ENCODE measurements around the gene NCKAP5.
"Not testable (repeated sequence)": the region's sequence is repeated elsewhere in the genome, so short reads cannot be mapped to it uniquely, and the experiment has no call there.

NCKAP5 gene

DNA sequence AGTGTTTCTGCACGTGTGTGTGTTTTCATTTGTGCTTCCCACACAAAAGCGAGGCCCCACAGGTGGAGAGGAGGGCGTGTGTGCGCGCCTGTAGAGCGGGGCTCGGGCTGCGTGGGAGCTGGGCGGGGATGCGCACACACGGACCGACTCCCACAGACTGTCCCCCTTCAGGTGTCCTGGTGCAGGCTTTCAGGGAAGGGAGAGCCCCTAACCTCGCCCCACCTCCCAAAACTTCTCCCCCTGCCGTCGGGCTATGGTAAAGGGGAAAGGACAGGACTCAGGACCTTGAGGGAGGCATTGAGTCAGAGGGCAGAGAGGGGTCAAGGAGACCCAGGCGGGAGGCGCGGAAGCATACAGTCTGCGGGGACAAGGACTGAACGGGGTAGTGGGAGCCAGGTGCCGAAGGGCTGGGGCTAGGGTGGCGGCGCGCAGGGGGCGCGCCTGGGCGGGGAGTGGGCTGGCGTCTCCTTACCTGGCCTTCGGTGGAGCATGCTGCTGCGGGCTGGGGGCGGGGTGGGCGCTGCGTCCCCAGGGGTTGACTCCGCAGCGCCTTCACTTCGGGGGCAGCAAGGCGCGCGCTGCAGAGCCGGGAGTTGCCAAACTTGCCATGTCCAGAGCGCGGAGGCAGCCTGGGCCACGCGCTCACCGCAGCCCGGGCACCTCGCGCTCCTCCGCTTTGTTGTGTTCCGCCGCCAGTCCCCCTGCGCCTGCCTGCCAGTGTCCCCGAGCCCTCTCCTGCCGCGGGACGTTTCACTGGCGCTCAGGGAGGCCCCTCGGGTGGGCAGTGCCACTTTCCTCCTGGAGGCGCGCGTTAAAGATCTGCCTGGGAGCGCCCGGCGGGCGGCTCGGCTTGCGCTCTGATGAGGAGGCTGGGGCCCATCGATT, 302.0 kb downstream of the NCKAP5 start:
- DNase-seq (ENCODE audit: low read depth), result no peak

GRCh38 chr2:133265432-133265949, 302.8 kb downstream of the NCKAP5 start:
- no peak for DNase-seq (ENCODE audit: low read depth)

GRCh38 chr2:133264989-133265401, 303.3 kb downstream of the NCKAP5 start:
- DNase-seq (ENCODE audit: low read depth), result no peak

DNA sequence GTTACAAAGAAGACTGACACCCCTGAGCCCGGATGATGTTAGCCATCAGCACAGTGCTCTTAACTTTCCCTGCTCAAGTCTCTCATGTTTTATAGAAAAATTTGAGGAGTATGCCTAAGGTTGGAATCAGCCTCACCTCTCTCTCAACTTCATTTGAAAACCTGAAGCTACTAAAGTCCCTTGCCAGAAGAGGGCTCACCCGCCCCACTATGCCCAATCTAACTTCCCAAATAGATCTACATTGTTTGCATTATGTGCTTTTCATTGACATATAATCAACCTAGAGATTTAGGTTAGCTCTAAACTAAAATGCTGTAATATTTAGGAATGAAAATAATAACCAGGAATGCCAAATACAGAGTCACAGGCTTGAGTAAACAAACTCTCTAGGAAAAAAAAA, 305.4 kb downstream of the NCKAP5 start:
- no peak for DNase-seq (ENCODE audit: low read depth)

- no peak for DNase-seq (ENCODE audit: low read depth)
These were observed 312.9 kb downstream of the NCKAP5 start for GRCh38 chr2:133255360-133255759.

DNA sequence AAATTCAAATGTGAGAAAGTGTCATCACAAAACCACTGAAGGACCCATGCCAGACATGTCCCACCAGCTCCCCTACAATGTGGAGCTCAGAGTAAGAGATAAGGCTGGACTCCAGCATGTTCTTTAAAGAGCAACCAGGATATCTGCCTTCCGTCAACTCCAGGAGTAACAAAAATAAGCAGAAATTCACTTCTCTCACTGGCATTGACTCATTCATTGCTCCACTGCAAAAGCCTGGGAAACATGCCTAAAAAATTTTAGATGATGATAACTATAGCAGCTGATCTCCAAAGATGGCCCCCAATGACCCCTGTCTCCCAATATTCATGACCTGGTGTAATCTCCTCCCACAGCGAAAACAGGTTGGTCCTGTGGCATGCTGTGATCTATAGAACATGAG, 314.5 kb downstream of the NCKAP5 start:
- no peak for DNase-seq (ENCODE audit: low read depth)

DNA sequence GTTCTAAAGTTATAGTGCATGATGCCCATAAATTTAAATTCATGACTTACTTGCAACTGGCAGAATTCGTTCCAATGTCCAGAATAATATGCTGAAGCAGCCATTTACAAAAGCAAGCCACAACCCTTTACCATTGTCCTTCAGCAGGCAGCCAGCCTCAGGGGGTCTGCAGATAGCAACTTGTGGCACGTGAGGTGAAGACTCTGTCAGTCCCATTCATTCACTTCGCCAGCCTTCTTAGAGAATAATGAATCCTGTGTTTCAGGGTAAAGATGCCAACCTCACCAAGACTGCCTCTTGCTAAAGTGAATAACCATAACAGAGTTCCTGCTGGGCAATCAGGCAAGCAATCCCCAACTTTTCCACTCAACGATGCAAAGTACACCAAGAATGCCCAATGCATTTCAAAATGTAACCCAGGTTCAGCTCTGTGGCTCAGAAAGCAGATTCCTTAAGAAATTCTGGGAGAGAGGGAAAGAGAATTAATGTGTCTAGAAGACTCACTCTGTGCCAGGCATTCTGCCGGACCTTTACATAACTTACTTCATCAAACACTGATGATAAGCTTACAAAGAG, 315.4 kb downstream of the NCKAP5 start:
- DNase-seq (ENCODE audit: low read depth), result no peak

- DNase-seq (ENCODE audit: low read depth), result no peak
These were observed 318.9 kb downstream of the NCKAP5 start for GRCh38 chr2:133249362-133249761.

DNA sequence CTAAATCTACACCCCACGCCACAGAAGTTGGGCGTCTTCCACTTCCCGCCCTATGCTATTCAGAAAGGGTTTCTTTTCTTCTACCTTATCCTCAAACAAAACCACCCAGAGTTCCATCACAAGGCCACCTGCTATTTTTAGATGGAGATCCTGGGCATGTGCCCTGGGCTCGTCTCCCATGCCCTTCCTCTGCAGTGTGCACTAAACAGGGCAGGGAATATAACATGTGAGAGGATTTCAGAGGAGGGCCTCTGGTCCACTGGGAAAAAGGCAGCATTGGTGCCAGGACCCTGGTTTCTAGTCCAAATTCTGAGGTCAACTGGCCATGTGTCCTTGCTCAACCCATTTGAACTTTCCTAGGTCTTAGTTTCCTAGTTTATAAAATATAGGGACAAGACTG, 320.0 kb downstream of the NCKAP5 start:
- no peak for DNase-seq (ENCODE audit: low read depth)

DNA sequence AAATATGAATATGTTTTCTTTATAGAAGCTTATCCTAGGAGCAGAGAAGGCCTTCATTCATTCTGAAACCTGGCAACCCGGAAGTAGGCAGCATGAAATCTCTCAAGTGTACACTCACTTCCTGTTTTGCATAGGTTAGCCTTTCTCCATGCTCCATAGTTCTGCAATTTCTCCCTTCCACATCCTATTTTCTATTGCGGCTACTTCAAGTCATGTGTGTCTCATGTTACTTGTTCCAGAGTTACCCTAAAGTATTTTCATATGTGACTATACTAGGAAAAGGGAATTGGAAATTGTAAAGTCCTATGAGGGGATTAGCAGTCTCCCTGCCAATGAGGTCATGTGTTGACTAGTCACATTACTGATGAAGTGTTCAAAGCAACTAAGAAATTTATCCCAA, 320.6 kb downstream of the NCKAP5 start:
- no peak for DNase-seq (ENCODE audit: low read depth)

- no peak for DNase-seq (ENCODE audit: low read depth)
These were observed 327.1 kb downstream of the NCKAP5 start for GRCh38 chr2:133241224-133241571.

DNA sequence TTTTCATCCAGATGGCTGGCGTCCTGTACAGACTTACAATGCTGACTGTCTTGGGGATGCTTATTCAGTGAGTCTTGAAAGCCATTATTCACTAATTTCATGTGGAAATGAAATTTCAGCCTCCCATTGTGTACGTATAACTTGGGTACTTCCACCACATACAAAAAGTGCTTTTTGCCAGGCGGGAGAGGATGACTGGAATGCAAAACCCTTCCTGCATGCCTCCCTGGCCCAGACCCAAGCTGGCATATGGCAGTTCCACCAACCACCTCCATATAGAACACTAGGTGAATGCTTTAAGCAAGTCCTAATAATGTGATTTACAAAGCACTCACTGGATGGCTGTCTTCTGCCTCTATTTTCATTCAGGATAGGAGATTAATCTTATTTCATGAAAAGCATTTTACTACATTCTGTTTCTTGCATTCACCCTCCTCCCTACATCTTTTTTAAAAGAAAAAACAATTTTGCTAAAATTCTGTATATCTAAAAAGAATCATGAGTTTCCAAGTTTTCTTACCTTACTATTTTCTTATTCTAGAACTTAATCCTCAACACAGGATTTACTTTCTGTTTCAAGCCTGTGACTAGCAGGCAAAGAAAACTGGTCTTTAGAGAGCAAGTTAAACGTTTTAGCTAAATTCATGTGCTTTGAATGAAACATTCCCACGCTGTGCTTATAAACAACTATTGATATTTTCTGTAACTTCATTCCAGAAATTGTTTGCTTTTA, 327.6 kb downstream of the NCKAP5 start:
- DNase-seq (ENCODE audit: low read depth), result no peak

- no peak for DNase-seq (ENCODE audit: low read depth)
These were observed 332.3 kb downstream of the NCKAP5 start for GRCh38 chr2:133235968-133236367.

- no peak for DNase-seq (ENCODE audit: low read depth)
These were observed 335.7 kb downstream of the NCKAP5 start for GRCh38 chr2:133232556-133232955.

DNA sequence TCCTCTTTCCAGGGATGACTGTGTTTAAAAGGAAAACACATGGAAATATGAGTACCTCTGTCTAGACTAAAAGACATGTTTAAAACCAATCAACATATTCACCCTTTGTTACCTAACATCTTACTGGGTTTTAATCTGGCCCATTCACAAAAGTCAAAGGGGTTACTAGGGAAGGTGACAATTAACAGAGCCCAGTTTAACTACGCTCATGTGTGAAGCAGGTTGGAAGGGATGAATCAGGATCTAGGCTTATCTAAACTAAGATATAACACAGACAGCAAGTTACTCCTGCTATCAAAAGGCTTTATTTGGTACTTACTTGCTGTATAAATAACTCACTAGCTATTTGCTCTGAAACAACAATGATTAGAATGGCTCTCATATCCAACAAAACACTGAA, 337.0 kb downstream of the NCKAP5 start:
- DNase-seq (ENCODE audit: low read depth), result no peak

DNA sequence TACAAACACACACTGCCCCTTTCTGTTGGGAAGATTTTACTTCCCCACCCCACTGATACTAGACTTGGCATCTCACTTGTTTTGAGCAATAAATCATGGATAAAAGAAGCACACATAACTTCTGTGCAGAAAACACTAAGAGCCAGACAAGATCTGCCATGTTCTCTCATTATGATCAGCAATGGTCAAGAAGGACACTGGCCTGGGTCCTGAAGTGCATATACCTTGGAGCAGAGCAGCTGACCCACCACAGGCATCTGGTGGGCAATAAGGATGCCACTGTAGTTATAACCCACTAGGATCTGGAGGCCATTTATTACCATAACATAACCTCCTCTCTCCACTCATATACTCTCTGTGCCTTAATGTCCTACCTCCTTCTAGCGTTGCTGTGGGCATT, 338.3 kb downstream of the NCKAP5 start:
- no peak for DNase-seq (ENCODE audit: low read depth)

GRCh38 chr2:133223226-133223625, 345.0 kb downstream of the NCKAP5 start:
- DNase-seq (ENCODE audit: low read depth), result no peak

DNA sequence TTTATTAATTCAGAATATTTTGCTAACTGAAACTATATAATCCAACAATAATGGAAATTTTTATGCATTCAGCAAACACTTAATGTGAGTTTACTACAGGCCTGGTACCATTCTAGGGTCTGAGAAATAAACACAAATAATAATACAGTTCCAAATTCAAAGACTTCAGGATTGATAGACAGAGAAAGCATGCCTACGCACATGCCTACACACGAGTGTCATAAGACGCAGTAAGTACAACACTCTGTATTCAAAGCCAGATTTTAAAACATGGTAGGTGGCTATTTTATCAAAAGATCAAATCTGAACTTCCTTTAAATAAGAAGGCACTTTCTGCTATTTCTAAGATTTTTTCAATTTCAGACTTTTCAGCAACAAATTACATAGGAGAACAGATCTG, 346.9 kb downstream of the NCKAP5 start:
- DNase-seq (ENCODE audit: low read depth), result no peak

- no peak for DNase-seq (ENCODE audit: low read depth)
These were observed 350.1 kb downstream of the NCKAP5 start for GRCh38 chr2:133218204-133218603.

DNA sequence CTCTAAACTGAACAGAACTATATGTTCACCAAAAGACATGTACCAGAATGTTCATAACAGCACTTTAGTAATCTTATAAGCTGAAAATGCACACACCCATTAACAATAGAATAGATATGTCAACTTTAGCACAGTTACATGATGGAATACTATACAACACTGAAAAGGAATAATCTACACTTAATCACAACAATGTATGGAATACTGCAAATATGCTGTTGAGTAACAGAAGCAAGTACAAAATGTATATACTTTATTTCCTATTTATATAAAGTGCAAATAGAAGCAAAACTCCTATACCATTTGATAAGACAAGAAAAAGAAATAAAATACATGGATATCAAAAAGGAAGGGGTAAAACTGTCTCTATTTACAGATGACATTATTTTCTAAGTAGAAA, 352.8 kb downstream of the NCKAP5 start:
- no peak for DNase-seq (ENCODE audit: low read depth)

DNA sequence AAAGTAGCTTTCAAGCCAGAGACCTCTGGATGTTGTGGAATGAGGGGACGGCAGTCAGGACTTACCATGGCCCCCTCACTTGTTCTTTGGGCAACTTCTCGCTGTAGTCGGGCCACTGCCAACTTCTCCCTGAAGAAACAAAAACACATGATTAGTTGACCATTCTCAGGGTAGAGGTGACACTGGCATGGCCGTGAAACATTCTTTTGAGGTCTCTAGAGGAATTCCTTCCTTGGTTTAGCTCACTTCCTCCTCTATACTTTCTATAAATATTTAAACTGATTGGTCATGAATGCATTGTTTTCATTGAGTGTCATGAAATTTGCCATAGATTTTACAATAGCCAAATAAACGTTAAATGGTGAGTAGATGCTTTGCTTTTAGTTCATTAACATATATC, 354.6 kb downstream of the NCKAP5 start:
- DNase-seq (ENCODE audit: low read depth), result no peak

DNA sequence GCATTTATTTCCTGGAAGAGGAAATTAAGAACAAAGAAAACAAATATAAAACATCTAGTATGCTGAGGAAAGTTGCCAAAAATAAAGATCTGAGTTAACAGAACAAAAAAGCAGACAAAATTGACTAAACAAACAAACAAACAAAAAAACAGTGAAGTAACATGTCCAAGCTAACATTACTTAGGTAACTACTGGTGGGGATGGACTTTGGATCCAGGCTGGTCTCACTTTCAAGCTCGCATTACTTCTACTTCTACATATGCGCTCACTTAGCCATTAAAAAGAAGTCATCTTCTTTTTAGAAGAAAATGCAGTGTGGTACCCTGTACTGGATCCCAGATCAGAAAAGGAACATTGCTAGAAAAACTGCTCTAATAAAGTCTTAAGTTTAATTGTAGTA, 358.9 kb downstream of the NCKAP5 start:
- DNase-seq (ENCODE audit: low read depth), result no peak

GRCh38 chr2:133206666-133207065, 361.6 kb downstream of the NCKAP5 start:
- not testable (repeated sequence) for DNase-seq (ENCODE audit: low read depth)
